ENCODE measurements around the gene MIAT.

GRCh38 chr22:26707581-26707980 is 50.2 kb downstream of the MIAT start:
- TF ChIP-seq CTCF (IDR thresholded peaks at IDR 0.05; ENCODE audit: low read depth, low read length, missing input control) (no peak), MAX (IDR thresholded peaks at IDR 0.05) (no peak), RXRA (IDR thresholded peaks at IDR 0.05) (no peak), RAD21 (IDR thresholded peaks at IDR 0.05) (no peak), YY1 (IDR thresholded peaks at IDR 0.05) (no peak), JUND (IDR thresholded peaks at IDR 0.05) (no peak), GABPA (IDR thresholded peaks at IDR 0.05 in 1 of 2, conservative IDR thresholded peaks at IDR 0.05 in 1 of 2) (no peak), SP1 (IDR thresholded peaks at IDR 0.05) (no peak), REST (IDR thresholded peaks at IDR 0.05) (no peak), TAF1 (conservative IDR thresholded peaks at IDR 0.05) (no peak), ZBTB33 (IDR thresholded peaks at IDR 0.05) (no peak), HNF4A (conservative IDR thresholded peaks at IDR 0.05) (no peak), FOXA2 (IDR thresholded peaks at IDR 0.05) (no peak), NR2F2 (IDR thresholded peaks at IDR 0.05) (no peak)
